Renal cortex interstitium (tissue), 11 donors: ENCODE measurements around the gene GPR33. TPM values are rescaled to one million over a fixed set of nuclear protein-coding genes. Genes with fewer than 3 reads are reported as not detected.
A peak's percentile ranks its signal among the peaks of the same experiment; 100 is the strongest.
"Not testable (repeated sequence)": the region's sequence is repeated elsewhere in the genome, so short reads cannot be mapped to it uniquely, and the experiment has no call there.

ENCODE experiments used
- DNase-seq, 11 donors: peaks; one replicate each; pipeline ENCODE4 v3.0.0-alpha.2; 2013; ENCODE audit warnings: low read depth in 9 of 11, low spot score in 4 of 11; ENCODE audit errors: extremely low read depth in 1 of 11
- polyA plus RNA-seq, 3 donors: library from polyadenylated mRNA; unstranded; fragments of 120-200 nt; gene quantifications; one replicate each; pipeline ENCODE4 v1.2.1, GENCODE V29; 2013; ENCODE audit not compliant: insufficient read length in 3 of 3

GPR33 gene
- polyA plus RNA-seq, 3 donors = not detected

DNA sequence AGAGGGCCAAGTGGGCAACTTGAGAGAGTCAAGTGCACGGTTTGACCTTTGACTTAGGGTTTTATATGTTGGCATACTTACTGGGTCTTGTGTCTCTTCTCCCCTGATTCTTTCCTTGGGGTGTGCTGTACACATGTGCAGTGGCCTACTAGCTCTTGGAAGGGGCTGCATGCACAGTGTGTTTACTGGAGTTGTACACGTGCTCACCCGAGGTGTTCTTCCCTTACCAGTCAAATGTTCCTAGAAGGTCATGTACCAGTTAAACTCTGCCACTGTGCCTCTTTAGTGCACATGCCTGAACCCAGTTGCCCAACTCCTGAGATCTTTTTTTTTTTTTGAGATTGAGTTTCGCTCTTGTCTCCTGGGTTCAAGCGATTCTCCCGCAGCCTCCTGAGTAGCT lies 21.3 kb downstream of the GPR33 start:
- no peak for DNase-seq

DNA sequence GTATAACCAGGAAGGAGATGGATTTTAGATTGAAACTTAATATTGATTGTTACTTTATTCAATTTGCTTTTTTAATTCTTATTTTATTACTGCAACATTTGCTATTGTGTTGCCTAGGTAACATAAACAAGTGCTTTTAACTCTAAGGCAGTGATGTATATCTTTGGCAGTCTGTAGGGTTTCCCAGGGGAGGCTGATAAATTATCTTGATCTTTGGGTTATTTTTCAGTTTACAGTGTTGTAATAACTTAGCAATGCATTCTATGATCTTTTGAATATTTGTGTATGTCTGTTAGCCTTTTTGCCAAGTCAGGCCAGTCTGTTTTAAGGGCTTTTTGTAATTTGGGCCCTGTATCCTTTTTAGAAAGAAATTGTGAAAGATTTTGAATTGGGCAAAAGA lies 22.7 kb downstream of the GPR33 start:
- peak in 1 of 11 donors; percentile 48 for DNase-seq

DNA sequence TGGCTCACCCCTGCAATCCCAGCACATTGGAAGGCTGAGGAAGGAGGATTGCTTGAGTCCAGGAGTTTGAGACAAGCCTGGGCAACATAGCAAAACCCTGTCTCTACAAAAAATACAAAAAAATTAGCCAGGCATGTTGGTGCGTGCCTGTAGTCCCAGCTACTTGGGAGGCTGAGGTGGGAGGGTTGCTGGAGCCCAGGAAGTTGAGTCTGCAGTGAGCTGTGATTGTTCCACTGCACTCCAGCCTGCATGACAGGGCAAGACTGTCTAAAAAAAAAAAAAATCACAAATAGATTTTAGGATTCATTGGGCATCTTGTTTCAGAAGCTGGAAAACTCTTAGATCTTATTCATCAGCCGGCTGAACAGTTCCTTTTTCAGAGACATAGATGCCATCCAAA lies 25.4 kb downstream of the GPR33 start:
- DNase-seq = not testable (repeated sequence)

DNA sequence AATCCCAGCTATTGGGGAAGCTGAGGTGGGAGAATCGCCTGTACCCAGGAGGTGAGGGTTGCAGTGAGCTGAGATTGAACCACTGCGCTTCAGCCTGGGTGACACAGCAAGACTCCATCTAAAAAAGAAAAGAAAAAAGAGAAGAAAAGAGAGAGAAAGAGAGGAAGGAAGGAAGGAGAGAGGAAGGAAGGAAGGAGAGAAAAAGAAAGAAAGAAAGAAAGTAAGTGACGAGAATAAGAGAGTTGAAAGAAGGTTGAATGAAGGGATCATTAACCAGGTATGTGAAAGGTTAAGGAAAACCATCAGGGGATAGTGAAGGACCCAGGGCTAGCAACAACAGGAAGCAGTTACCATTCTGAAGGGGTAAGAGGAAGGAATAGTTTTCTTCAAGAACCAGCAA lies 26.3 kb downstream of the GPR33 start:
- DNase-seq = no peak

DNA sequence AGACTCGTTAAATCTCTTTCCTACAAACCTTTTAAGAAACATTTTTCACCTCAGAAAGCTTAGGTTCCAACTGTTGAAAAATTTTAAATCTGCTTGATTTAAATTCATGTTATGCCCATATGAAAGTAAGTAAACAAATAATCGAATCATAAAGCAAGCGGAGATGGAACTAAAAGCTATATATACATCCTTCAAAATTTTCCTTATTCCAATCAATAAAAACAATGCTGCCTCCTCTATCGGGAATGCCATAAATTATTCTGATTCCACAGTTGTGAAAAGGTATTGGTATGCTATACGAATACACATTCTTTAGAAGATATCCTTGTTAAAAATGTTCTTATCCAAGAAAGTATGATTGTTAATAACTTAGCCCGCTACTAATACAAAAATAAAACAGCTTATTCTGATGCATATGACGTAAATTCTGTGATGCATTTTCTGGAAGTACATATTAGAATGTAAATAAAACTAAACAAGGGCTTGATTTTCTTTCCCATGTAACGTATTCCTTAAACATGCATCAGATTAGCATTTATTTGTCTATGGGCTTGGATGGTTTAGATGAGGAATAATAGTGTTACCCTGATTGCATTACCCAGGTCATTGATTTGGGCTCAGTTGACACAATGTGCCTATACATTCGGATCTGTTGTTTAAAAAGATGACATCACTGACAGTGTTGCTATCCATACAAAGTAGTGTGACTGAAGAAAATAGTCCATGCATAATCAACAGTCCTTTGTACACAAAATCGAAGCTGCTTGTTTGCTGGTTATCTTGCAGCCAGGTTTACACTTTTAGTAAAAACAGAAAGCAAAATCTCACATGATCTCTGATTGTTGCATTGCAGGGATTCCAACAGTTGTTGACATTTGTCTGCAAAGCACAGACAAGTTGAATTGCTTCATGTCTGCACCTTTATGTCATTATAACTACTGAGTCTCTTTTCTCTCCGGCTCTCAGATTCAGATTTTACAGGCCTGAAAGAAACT lies 29.9 kb downstream of the GPR33 start:
- no peak for DNase-seq

DNA sequence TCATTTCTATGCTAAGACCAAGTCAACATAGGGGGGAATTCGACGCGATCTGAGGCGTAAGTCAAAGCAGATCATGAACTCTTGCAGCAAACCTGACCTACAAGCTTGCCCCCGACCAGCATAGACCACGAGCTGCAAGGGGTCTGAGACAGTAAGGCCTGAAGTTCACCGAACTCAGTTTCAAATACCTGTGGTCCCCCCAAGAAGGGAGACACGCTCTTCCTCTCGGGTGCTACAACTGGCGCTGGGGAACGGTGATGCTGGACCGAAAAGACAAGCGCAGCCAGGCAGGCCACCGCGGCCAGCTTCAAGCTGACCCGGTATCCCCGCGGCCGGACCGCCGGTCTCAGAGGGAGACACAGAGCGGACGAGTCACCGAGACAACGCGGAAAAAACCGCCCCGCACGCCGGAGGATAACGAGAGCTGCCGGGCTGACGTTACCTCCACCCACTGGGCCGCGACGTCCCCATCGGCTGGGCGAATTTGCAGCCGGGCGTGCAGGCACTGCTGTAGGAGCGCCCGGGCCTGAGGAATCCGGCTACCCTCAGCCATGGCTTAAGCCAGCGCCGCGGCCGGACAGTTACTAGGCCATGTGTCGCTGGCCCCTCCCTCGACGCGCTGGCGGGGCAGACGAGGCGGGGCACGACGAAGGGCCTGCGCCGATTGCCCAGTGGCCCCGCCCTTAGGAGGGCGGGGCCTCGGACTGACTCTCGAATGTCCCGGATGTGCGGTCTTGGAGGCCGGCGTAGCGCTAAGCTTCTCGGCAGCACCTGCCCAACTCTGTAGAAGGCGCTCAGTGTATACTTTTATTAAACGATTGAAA lies 30.8 kb downstream of the GPR33 start, which contains the start of gene DTD2:
TSS of gene DTD2 (minus strand) at position 666 of the 824 bp plus-strand sequence. CDS start at position 553, 113 bp downstream.
- DNase-seq = peak; percentile 86 to 97 (median 93)

DNA sequence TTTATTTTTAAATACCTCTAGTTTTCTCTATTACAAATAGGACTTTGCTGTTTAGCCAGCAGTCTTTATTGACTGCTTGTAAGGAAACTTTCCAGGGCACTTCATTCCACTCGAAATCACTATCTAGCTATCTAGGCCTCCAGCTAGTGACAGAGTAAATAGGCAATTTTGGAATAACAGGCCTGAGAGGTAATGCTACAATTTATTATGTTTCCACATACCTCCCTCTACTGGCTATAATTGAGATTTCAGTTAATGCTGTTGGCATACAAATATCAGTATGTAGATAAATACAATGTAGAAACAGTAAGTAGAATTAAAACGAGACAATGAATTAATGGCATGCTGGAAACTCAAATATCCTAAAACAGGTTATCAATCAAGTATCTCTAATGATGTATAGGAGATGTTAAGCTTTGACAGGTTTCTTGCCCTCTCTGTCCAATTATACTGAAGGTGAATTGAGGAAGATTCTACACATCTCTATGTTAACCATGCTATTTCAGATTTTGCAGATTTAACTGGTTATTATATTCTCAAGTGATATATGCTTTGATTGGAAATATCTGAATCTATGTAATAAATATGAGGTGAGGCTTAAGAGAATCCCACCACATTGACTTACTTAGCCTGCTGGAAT lies 37.7 kb downstream of the GPR33 start:
- peak in 1 of 11 donors; percentile 13 for DNase-seq

DNA sequence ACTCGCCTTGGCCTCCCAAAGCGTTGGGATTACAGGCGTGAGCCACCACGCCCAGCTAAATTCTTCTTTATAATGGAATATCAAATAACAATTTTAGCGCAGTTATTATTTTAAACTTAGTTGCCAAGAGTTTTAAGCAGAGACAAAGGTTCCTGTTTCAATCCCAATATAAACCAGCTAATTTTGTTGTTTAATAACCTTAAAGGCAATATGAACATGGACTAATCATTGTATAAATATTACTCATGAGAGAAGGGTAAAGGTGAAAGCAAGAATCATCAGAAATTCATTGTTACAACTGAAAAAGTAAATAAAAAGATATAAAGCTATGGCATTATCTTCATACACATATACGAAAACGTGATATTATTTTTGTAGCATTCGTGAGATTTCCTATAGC lies 38.7 kb downstream of the GPR33 start:
- no peak for DNase-seq

DNA sequence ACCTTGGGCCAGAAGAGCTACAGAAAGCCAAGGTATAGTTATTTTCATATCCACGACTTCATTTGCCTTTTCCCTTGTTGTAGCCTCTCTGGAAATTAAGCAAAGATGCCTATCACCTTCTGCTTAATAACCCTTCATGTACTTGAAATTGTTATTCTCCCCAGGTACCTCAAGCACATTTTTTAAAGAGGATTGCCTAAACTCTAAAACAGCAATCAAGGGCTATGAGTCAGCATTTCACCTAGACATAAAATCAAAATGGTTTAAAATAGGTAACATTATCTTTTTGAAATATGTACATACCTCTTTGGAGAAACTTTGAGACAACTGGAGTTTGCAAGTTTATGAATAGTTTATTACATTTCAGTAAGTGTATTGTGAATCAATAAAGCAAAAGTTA lies 42.1 kb downstream of the GPR33 start:
- no peak for DNase-seq

DNA sequence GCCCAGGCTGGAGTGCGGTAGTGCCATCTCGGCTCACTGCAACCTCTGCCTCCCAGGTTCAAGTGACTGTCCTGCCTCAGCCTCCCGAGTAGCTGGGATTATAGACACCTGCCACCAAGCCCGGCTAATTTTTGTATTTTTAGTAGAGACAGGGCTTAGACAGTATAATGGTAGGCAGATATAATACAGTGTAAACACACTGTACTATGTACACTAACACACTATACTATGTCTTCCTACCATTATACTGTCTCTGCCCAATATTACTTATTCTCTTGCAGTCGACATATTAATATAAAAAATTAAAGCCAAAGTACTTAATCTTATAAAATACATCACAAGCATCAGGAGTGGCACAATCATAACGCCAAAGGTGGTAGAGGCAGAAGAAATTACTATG lies 45.6 kb downstream of the GPR33 start:
- no peak for DNase-seq

DNA sequence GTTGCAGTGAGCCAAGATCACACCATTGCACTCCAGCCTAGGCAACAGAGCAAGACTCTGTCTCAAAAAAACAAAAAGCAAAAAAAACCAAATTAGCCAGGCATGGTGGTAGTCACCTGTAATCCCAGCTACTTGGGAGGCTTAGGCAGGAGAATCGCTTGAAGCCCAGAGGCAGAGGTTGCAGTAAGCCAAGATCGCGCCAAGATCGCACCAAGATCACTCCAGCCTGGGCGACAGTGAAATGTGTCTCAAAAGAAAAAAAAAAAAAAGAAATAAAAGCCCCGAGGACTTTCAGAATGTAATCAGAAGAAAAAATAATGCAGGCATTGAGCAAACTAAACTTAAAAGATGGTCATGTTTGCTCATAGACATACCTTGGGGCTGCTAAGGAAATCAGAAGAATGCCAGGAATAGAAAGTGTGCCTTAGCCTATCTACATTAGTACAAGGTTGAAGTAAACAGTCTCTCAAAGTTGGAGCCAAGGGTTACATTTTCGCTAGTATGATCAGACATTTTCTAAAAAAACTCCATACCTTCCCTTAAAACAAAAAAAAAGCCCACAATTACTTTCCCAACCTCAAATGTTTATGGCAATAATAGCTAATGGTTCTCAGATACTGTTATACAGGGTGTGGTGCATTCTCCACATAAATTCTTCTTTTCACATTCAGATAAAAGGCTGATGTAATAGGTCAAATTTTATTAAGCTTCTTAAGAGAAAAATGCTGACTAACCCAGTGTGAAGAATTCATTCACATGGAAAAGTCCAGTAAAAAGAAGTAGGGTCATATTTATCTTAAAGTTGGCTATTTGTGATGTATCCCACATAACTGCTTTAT lies 46.3 kb downstream of the GPR33 start:
- no peak for DNase-seq

DNA sequence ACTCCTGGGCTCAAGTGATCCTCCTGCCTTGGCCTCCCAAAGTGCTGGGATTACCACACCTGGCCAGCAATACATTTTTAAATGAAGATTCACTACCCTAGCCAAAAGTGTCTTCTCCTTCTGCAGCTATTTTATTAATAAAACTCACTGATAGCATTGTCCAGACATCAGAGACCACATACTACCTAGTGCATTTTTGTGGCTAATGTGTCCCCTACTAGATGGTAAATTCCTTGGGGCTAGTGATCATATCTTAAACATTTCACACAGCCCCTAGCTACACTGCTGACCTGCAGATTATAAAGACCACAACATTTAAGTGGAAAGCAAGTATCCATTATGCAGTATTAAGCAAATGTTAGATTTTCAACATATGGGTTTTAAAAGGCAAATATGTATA lies 47.6 kb downstream of the GPR33 start:
- DNase-seq = no peak

DNA sequence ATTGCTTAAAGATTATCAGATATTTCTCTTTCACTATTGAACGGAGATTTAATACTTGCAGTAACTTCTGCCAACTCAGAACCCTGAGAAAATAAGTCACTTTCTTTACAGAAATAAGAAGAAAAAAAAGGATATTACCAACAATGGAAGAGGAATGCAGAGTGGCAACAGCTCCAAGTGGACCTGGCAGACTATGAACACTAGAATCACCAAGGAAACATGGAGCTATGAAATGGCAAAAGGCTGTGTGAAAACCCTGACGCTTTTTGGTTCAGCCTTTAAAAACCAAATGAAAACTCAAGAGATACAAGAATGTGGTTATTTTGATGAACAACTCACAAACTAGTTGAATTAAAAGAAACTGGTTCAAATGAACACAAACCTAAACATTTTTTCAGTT lies 48.3 kb downstream of the GPR33 start:
- DNase-seq = no peak

DNA sequence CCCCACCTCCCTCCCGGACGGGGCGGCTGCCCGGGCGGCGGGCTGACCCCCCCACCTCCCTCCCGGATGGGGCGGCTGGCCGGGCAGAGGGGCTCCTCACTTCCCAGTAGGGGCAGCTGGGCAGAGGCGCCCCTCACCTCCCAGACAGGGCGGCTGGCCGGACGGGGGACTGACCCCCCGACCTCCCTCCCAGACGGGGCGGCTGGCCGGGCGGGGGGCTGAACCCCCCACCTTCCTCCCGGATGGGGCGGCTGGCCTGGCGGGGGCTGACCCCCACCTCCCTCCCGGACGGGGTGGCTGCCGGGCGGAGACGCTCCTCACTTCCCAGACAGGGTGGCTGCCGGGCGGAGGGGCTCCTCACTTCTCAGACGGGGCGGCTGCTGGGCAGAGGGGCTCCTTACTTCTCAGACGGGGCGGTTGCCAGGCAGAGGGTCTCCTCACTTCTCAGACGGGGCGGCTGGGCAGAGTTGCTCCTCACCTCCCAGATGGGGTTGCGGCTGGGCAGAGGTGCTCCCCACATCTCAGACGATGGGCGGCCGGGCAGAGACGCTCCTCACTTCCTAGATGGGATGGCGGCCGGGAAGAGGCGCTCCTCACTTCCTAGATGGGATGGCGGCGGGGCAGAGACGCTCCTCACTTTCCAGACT lies 50.7 kb downstream of the GPR33 start:
- not testable (repeated sequence) for DNase-seq

DNA sequence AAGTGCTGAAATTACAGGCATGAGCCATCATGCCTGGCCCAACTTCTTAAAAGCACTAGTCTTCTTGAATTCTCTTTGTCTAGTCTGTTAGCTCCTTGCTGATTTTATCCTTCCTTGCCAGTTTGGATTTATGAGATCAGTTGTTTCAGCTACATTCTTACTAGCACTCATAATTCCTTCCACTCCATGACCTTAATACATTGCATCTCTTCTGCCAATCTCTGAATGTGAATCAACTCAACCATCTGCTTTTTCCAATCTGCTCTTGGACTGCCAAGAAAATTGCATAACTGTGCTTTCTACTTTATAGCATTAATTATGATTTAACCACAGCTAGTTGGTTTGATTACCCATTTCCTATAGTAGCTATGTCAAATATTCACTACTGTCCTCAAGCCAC lies 52.6 kb downstream of the GPR33 start:
- DNase-seq = no peak
